HG02798 (cell line): ENCODE measurements around the gene CA5B.
"Not testable (repeated sequence)": the region's sequence is repeated elsewhere in the genome, so short reads cannot be mapped to it uniquely, and the experiment has no call there.

Source experiments
- ATAC-seq: cut with Tn5 transposase; IDR thresholded peaks from one replicate; pipeline ENCODE4 v1.9.1; 2021; ENCODE audit warnings: mild to moderate bottlenecking; ENCODE audit not compliant: unreplicated experiment, poor library complexity

The CA5B gene

DNA sequence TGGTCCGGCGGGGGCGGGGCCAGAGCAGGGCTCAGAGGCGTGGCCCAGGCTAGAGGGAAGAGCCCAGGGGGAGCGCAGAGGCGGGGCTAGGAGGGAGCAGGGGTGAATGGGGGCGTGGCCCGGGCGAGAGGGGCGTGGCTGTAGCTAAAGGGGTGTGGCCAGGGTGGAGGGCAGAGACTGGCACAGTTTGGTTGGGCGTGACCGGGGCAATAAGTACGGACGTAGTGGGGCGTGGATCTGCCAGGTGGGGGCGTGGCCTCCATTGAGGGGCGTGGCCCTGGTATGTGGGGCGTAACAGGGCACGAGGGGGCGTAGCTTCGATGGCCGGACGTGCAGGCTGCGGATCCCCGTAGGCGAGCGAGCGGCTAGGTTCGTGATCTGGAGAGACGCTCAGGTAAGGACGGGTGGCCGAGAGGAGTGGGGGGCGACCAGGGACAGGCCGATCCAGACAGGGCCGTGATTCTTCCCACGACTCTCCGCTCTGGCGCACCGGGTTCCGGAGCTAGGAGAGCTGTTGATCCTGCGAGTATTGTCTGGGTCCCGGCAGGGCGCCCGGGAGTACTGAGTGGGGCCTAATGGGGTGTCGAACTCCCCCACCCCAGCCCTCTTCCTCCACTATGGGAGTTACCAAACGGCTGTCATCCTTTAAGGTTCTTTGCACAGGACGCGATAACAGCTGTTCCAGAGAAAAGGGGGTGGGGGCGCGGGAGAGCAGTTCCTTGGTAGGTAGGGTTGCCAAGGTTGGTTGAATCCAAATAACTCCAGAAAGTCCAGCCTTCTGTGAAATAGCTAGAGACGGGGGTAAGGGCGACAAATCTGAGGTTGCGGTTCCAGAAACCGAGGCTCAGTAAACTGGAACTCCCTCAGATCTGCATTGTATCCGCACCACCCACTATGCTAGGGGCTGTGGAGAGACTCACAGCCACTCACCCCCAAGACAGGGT lies at the start of gene CA5B:
CA5B (plus strand) TSS at position 312 of the 944 bp plus-strand sequence. CDS start 11,754 bp downstream, outside the sequence.
- peak; percentile 97 for ATAC-seq

DNA sequence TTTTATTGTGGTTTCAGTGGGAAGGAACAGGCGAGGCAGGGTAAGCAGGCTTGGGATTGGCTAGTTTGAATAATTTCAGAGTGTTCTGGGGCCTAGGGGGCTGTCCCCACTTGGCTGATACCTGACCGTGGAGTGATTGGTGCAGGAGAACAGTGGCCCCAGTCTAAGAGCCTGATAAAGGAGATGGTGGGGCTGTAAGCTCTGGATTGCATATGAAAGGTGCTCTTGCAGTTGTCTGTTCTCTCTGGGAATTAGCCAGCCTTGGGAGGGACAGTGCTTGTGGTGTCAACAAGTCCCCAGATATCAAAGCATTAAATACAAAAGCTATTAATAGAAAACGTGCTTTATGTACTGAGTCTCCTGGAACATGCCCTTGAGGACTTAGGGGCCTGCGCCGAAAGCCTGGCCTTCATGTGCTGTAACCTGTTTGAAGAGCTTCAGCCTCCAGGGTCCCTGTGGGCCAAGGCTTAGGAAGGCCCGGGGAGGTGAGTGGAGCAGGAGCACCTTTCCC lies 43.1 kb upstream of the CA5B start:
- no peak for ATAC-seq

- no peak for ATAC-seq
Observed at GRCh38 chrX:15696516-15696915, 41.6 kb upstream of the CA5B start.

DNA sequence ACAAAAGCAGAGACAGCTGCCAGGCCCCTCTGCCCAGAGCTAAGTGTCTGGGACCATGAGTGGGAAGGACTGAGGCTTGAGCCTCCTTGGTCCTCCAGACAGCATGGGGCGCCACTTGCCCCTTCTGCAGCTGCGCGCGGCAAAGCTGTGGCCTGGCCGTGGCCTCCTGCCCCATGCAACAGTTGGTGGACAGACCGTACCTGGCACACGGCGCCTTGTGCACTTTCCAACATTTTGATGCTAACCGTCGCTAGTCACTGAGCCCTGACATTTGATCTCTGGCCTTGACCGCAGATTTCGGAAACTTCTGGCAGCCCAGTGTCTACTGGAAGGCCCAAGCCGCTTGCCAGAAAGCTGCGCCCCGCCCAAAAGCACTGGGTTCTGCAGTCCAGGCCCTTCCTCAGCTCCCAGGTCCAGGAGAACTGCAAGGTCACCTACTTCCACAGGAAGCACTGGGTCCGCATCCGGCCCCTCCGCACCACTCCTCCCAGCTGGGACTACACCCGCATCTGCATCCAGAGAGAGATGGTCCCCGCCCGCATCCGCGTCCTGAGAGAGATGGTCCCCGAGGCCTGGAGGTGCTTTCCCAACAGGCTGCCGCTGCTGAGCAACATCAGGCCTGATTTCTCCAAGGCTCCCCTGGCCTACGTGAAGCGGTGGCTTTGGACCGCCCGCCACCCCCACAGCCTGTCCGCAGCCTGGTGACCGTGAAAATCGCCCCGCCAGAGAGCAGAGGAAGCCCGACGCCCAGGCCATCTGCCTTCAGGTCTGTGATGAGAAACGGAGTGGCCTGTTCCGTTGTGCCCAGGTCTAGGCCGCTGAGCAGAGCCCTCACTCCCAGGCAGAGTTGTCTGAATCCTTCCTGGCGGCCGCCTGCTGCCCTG lies 35.3 kb upstream of the CA5B start:
- ATAC-seq: no peak

DNA sequence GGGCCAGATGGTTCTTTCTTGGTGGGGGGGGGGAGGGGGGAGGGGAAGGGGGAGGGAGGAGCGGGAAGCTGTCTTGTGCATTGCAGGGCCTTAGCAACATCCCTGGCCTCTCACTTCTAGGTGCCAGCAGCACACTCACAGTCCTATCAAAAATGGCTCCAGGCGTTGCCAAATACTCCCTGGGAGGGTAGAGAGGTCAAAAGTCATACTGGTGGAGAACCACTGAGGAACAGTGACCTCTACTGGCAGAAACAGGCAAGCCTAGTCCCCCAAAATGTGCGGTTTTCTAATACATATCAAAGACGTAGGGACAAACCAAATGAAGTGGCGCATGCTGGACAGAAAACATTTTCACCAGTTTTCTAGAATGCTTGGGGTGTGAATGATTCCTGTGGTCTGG lies 34.3 kb upstream of the CA5B start:
- ATAC-seq: not testable (repeated sequence)

DNA sequence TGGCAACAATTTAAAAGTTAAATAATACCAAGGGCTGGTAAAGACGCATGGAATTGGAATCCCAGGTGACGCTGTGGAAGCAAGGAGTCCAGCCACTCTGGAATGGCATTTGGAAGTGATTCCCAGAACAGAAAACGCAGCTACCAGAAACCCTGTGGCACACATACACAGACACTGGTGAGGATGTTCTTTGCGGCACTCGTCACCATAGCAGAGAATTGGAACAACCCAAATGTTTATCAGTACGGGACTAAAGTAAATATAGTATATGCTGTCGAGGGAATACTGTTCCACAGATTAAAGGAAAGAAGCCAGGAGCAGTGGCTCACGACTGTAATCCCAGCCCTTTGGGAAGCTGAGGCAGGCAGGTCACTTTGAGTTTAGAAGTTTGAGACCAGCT lies 33.8 kb upstream of the CA5B start:
- ATAC-seq: not testable (repeated sequence)

DNA sequence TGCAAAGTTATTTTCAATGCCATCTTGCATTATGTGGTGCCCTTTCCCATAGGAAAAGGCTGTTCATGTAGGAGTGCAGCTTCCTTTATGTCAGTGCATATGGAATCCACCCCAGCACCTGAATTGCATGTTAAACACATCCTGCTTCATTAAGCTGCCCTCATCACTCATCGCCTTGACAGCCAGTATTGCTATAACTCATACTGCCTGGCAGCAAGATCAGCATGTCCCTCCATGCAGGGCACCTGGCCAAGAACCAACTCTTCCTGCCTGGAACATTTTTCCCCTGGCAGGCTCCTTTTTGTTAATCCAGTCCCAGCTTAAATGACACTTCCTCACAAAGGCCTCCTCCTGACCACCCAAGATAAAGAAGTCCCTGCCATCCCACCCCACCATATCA lies 23.5 kb upstream of the CA5B start:
- ATAC-seq: no peak

- ATAC-seq: no peak
Observed at GRCh38 chrX:15718283-15718970, 19.6 kb upstream of the CA5B start.

GRCh38 chrX:15719324-15719968 lies 18.6 kb upstream of the CA5B start:
- no peak for ATAC-seq

DNA sequence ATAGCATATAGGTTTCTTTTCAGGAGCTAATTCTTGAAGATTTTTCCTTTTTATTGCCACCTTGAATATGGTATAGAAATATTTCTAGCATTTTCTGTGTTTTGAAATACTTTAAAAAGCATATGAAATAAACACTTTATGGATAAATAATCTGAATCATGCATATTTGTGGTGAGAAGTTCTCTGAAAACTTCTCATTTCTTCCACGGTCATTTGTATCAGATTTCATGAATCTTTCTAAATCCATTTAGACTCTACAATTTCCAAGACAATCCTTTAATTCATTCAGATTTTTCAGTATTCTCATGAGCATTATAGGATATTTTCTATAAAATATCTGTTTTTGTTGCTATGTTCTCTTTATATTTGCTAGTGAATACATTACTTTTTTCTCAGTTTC lies 16.2 kb upstream of the CA5B start:
- ATAC-seq: no peak

GRCh38 chrX:15723887-15724517 lies 14.1 kb upstream of the CA5B start:
- no peak for ATAC-seq

GRCh38 chrX:15724911-15725310 lies 13.2 kb upstream of the CA5B start:
- no peak for ATAC-seq

- not testable (repeated sequence) for ATAC-seq
Observed at GRCh38 chrX:15731368-15731767, 6.7 kb upstream of the CA5B start.

DNA sequence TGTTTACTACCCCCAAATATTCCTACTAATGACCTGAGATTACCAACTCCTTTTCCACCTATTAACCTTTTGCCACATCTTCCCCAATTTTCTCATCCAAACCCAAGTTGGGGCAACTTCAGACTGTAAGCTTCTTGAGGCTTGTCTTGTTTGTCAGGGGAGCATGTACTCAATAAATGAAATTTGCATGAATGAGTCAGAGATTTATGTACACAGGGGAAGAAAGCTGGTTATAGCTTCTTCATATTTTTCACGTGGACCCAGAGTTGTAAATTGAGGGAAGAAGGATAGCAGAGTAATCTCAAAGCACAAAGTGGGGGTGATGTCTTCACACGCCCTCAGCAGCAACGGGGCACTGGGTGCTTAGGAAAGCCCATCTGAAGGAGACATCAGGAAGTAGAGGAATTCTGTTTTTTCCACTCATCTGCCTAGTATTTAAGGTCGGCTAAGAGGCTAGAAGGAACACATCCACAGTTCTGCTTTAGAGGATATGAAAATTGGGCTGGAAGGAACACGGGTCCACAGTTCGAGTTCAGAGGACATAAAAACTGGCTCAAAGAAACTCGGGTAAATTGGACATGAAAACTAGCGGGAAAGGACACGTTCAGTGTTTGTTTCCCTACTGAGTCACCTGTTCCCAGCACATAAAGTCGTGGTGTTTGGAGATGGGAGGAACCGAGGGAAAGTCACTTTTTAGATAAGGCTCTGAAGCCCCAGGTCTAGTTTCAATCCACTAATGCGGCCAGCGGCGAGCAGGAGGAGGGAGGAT lies 696 bp upstream of the CA5B start:
- peak; percentile 3 for ATAC-seq

GRCh38 chrX:15739886-15740285 lies 1.8 kb downstream of the CA5B start:
- no peak for ATAC-seq

GRCh38 chrX:15744181-15744867 lies 6.3 kb downstream of the CA5B start:
- no peak for ATAC-seq

GRCh38 chrX:15745179-15745578 lies 7.1 kb downstream of the CA5B start:
- ATAC-seq: no peak

- ATAC-seq: not testable (repeated sequence)
Observed at GRCh38 chrX:15746651-15747050, 8.6 kb downstream of the CA5B start.
